Endothelial cell of umbilical vein (primary cell): ENCODE measurements around the gene AQP2. TPM values are rescaled to one million over a fixed set of nuclear protein-coding genes. Genes with fewer than 3 reads are reported as not detected.

Experiments used
- BruUV-seq: library from RNA; stranded (reverse); fragments of 400-500 nt; replicated peaks from 2 replicates; lab custom pipeline; 2021; lab: Mats Ljungman, UMichigan
- CTCF ChIA-PET: fragments of 300-600, 350-600 bp; sonication (Branson Sonifier 250); formaldehyde crosslinking; loops from one replicate; lab custom pipeline; 2021; ENCODE audit warnings: antibody characterized with exemption, inconsistent platforms; lab: Charles Lee
- POLR2A ChIA-PET: fragments of 300-600, 350-600 bp; sonication (Branson Sonifier 250); formaldehyde crosslinking; loops from one replicate; lab custom pipeline; 2021; ENCODE audit warnings: antibody characterized with exemption, inconsistent platforms; lab: Charles Lee
- DNase-seq: peaks from one replicate; pipeline ENCODE4 v3.0.0-alpha.2; 2011; ENCODE audit warnings: low read depth, low spot score
- FAIRE-seq: peaks from 2 replicates; lab custom pipeline; 2011; peaks lifted over from hg19 to GRCh38; lab: Jason Lieb, UNC
- H2AFZ ChIP-seq: 2 replicates; pipeline ENCODE4 v1.6.0; 2012; ENCODE audit warnings: low read depth, low read length, control low read depth, inconsistent platforms
- H3K27ac ChIP-seq: 2 replicates; pipeline ENCODE4 v1.5.1; 2011; ENCODE audit warnings: low read depth, mild to moderate bottlenecking, control low read depth, low read length, moderate library complexity; ENCODE audit not compliant: insufficient read depth
- H3K27me3 ChIP-seq, 2 experiments: 2 replicates each; pipeline versions ENCODE4 v1.6.0 to v1.6.1; 2011; ENCODE audit warnings: low read length in 2 of 2, mixed read lengths in 1 of 2; ENCODE audit not compliant: control insufficient read depth in 2 of 2, insufficient read depth in 2 of 2
- H3K36me3 ChIP-seq, 2 experiments: 2 replicates in 1 of 2; 3 replicates in 1 of 2; pipeline ENCODE4 v1.5.1; 2011; ENCODE audit warnings: low read length in 2 of 2, mild to moderate bottlenecking in 1 of 2, moderate library complexity in 1 of 2; ENCODE audit not compliant: control insufficient read depth in 2 of 2, insufficient read depth in 2 of 2; ENCODE audit errors: extremely low read depth in 1 of 2
- H3K4me1 ChIP-seq: 3 replicates; pipeline ENCODE4 v1.5.1; 2011; ENCODE audit warnings: mild to moderate bottlenecking, low read length; ENCODE audit not compliant: control insufficient read depth, insufficient read depth; ENCODE audit errors: extremely low read depth
- H3K4me2 ChIP-seq: 2 replicates; pipeline ENCODE4 v1.6.1; 2011; ENCODE audit warnings: low read length, control low read depth, mixed read lengths; ENCODE audit not compliant: insufficient read depth
- H3K4me3 ChIP-seq, 3 experiments: fragments of 200-600 bp in 1 of 3; sonication (generic), shearing (Covaris generic) in 1 of 3; replicated peaks in 1 of 3; 2 replicates each; pipeline ENCODE4 v1.5.1; 2011 to 2016; ENCODE audit warnings: control low read depth in 3 of 3, low read length in 3 of 3, mild to moderate bottlenecking in 2 of 3, inconsistent platforms in 1 of 3, low read depth in 1 of 3, moderate library complexity in 1 of 3; ENCODE audit not compliant: insufficient read depth in 1 of 3
- H3K79me2 ChIP-seq: 2 replicates; pipeline ENCODE4 v1.6.0; 2012; ENCODE audit warnings: low read length, inconsistent platforms; ENCODE audit not compliant: control insufficient read depth, insufficient read depth
- H3K9ac ChIP-seq: replicated peaks from 2 replicates; pipeline ENCODE3; 2011; ENCODE audit warnings: low read length, control low read depth; ENCODE audit not compliant: insufficient read depth; ENCODE audit errors: extremely low read depth
- H3K9me1 ChIP-seq: replicated peaks from 3 replicates; pipeline ENCODE4 v1.6.0; 2011; ENCODE audit warnings: mild to moderate bottlenecking, low read length; ENCODE audit not compliant: control insufficient read depth, insufficient read depth; ENCODE audit errors: extremely low read depth
- H3K9me3 ChIP-seq: replicated peaks from 2 replicates; pipeline ENCODE4 v1.5.1; 2012; ENCODE audit warnings: low read length, inconsistent platforms; ENCODE audit not compliant: control insufficient read depth, insufficient read depth
- H4K20me1 ChIP-seq: replicated peaks from 2 replicates; pipeline ENCODE3; 2011; ENCODE audit warnings: mild to moderate bottlenecking, low read length; ENCODE audit not compliant: control insufficient read depth, insufficient read depth; ENCODE audit errors: extremely low read depth
- CTCF ChIP-seq, 2 donors: IDR thresholded peaks; 1 replicate in 1 of 2; 2 replicates in 1 of 2; pipeline ENCODE4 v1.5.1; 2011; ENCODE audit warnings: low read length in 2 of 2, mild to moderate bottlenecking in 2 of 2, moderate library complexity in 2 of 2, control low read depth in 1 of 2, inconsistent platforms in 1 of 2, low read depth in 1 of 2; ENCODE audit not compliant: insufficient read depth in 1 of 2; ENCODE audit errors: extremely low read depth in 1 of 2
- EZH2 ChIP-seq: IDR thresholded peaks from 2 replicates; pipeline ENCODE4 v1.6.1; 2012; ENCODE audit warnings: borderline replicate concordance, low read depth, mild to moderate bottlenecking, moderate library complexity, low read length, inconsistent platforms; ENCODE audit not compliant: severe bottlenecking
- FOS ChIP-seq: IDR thresholded peaks from 2 replicates; pipeline ENCODE4 v1.6.1; 2011; ENCODE audit warnings: mild to moderate bottlenecking, low read length, moderate library complexity, borderline replicate concordance; ENCODE audit not compliant: insufficient read depth
- GATA2 ChIP-seq: IDR thresholded peaks from 2 replicates; pipeline ENCODE4 v1.7.0; 2011; ENCODE audit warnings: low read depth, mild to moderate bottlenecking, moderate library complexity, mixed read lengths, low read length; ENCODE audit not compliant: insufficient read length, insufficient read depth
- JUN ChIP-seq: IDR thresholded peaks from 2 replicates; pipeline ENCODE4 v1.6.1; 2011; ENCODE audit warnings: borderline replicate concordance, low read depth; ENCODE audit not compliant: insufficient read length, insufficient read depth
- POLR2A ChIP-seq: IDR thresholded peaks from 2 replicates; pipeline ENCODE4 v1.6.1; 2012; ENCODE audit warnings: low read depth, mild to moderate bottlenecking, control low read depth, low read length
- POLR2AphosphoS5 ChIP-seq: IDR thresholded peaks from 2 replicates; pipeline ENCODE4 v1.6.1; 2012; ENCODE audit warnings: low read depth, mild to moderate bottlenecking, control low read depth, low read length, moderate library complexity; ENCODE audit not compliant: insufficient read depth
- dilution Hi-C: fragments of 300-500 bp; cut with MboI; formaldehyde crosslinking; loops from one replicate; pipeline ENCODE4 v1.15.0; 2019; ENCODE audit warnings: low sequenced_read_pairs; ENCODE audit not compliant: extremely low pct_ligation_motif_present
- intact Hi-C: fragments of 100-400 bp; cut with micrococcal nuclease; formaldehyde crosslinking; loops from one replicate; pipeline ENCODE4 v1.10.0; 2022
- polyA plus RNA-seq, 4 experiments: library from polyadenylated mRNA; depleted of rRNA in 3 of 4; stranded (reverse) in 3 of 4; unstranded in 1 of 4; fragments of >200 nt; gene quantifications; 2 replicates each; pipeline versions ENCODE4 v1.2.1 to v1.2.3, GENCODE V29; 2011 to 2012; ENCODE audit warnings: missing spikeins in 1 of 4
- total RNA-seq: library from RNA; stranded (reverse); gene quantifications from 2 replicates; pipeline ENCODE4 v1.2.3, GENCODE V29; 2021
- TF ChIP-seq, protein P1 (sequence below): IDR thresholded peaks from 2 replicates; pipeline ENCODE4 v1.6.1; 2011; ENCODE audit not compliant: insufficient read depth, insufficient read length

The AQP2 gene
- total and polyA plus RNA-seq, 2 donors (not counting 3 experiments of a cell fraction or from before 2014, with no cell fraction given), result not detected

- H4K20me1 ChIP-seq, result no peaks in the 10 kb centered on the region
- no peak overlapping the region for H3K9ac ChIP-seq
- no peak overlapping the region for H3K4me3 ChIP-seq
- no peak for DNase-seq
- no peaks in the 10 kb centered on the region for H3K36me3 ChIP-seq
- H3K27me3 ChIP-seq, result peaks cover 16 to 18% of the 10 kb centered on the region in 2 experiments
- no peak overlapping the region for H3K4me2 ChIP-seq
- BruUV-seq, result no TSS peak
- dilution Hi-C loops (loop anchor here (25.0 kb wide), 1 partner anchor 92 kb away; the partner anchor contains the start of gene ASIC1), intact Hi-C loops (no loop called here)
- POLR2A ChIA-PET, result no interaction called here
- no peaks in the 10 kb centered on the region for H3K9me3 ChIP-seq
- CTCF ChIA-PET, result interaction anchor here (1.4 to 11.4 kb wide), 6 partner anchors 11 to 114 kb away, joined by 4 to 317 read pairs (median 147); partner anchors contain the start of genes ASIC1 and SMARCD1
- H3K4me1 ChIP-seq, result peaks cover 4% of the 10 kb centered on the region
- no peak overlapping the region for H2AFZ ChIP-seq
- no peak overlapping the region for H3K27ac ChIP-seq
- FAIRE-seq, result no peak
- no peaks in the 10 kb centered on the region for H3K79me2 ChIP-seq
- no peaks in the 10 kb centered on the region for H3K9me1 ChIP-seq
- TF ChIP-seq POLR2AphosphoS5 (no peak), EZH2 (no peak), FOS (no peak), GATA2 (no peak), POLR2A (no peak), CTCF (IDR thresholded peaks at IDR 0.05; ENCODE audit: extremely low read depth in 1 of 2, insufficient read depth in 1 of 2, low read depth in 1 of 2, low read length in 2 of 2) (no peak), JUN (no peak)
- TF ChIP-seq, protein P1, sequence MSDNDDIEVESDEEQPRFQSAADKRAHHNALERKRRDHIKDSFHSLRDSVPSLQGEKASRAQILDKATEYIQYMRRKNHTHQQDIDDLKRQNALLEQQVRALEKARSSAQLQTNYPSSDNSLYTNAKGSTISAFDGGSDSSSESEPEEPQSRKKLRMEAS, result no peak
Observed at GRCh38 chr12:49970658-49971057, 20.1 kb downstream of the AQP2 start.
